Endometrium (tissue), 2 donors: ENCODE results near the gene RAET1E.
"Not testable (repeated sequence)": the region's sequence is repeated elsewhere in the genome, so short reads cannot be mapped to it uniquely, and the experiment has no call there.

Experiments
- FAIRE-seq: peaks from 2 replicates; lab custom pipeline; 2012; peaks lifted over from hg19 to GRCh38; lab: Jason Lieb, UNC
- donor health status: control.
- donor health status: control.

The RAET1E gene

DNA sequence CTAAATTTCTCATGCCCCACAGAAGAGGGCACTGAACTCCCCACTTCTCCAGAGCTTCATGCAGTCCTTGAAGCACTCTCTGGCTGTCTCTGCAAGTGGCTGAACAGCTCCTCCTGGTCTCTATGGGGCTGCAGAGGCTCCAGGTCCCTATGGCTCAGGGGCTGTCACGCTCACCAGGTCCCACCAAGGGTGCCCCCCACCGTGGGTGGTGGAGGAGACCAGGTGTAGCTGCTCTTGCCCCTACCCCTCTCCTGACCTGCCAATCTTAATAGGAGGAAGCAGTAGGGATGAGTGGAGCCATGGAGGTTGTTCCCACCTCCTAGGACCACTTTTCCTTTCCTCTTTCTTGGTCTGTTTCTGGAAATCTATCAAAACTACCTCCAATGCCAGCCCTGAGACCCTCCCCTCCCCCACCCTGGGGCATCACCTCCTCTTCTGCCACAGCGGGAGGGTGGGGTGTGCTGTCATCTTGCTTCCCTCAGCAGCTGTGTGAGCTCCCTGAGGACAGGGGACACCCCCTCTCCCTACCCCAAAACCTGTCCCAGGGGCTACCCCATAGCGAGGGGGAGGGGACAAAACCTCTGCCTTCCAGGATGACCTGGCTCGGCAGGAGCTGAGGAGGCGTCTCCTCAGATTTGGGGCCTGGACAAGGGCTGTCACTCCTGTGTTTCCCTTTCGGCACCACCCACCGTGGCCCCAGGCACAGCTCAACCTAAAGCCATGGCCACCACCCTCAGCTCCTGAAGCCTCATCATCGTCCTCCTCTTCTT, 12.0 kb upstream of the RAET1E start:
- no peak for FAIRE-seq

DNA sequence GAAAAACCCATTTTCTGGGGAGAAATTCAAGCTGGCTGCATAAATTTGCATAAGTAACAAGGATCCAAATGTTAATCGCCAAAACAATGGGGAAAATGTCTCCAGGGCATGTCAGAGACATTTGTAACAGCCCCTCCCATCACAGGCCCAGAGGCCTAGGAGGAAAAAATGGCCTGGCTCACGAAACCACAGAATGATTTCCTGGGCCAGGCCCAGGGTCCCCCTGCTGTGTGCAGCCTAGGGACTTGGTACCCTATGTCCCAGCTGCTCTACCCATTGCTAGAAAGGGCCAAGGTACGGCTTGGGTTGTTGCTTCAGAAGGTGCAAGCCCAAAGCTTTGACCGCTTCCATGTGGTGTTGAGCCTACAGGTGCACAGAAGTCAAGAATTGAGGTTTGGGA, 10.6 kb upstream of the RAET1E start:
- not testable (repeated sequence) for FAIRE-seq

DNA sequence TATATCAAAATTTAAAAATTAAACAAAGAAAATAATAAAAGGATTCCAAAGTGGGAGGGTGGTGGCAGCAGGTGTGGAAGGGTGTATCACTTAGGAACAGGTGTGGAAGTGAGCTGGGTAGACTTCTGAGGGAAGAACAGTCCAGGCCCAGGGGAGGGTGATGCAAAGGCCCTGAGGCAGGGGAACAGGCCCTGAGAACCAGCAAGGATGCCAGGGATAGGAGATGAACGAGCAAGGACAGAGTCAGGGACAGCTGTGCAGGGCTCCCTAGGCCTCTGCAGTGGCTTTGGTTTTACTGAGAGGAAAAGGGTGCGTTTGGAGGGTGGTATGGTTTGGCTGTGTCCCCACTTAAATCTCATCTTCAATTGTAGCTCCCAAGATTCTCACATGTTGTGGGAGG, 9.4 kb upstream of the RAET1E start:
- no peak for FAIRE-seq

DNA sequence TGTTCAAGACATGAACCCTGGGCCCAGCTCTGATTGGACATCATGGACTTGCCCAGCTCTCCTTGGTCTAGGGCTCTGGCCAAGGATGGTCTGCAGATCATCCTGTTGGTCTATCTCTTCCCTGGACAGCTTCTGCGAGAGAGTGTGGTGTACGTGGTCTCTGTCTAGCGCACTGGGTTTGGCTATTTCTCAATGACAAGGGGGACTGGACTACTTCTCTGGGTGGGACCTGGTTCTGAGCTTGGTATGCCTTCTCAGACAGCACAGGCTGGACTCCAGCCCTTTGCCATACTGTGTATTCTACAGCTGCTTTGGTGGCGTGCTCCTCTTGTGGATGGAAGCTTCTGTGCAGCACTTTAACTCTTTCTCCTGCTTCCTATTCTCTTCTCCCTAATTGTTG, 8.5 kb upstream of the RAET1E start:
- FAIRE-seq = no peak

DNA sequence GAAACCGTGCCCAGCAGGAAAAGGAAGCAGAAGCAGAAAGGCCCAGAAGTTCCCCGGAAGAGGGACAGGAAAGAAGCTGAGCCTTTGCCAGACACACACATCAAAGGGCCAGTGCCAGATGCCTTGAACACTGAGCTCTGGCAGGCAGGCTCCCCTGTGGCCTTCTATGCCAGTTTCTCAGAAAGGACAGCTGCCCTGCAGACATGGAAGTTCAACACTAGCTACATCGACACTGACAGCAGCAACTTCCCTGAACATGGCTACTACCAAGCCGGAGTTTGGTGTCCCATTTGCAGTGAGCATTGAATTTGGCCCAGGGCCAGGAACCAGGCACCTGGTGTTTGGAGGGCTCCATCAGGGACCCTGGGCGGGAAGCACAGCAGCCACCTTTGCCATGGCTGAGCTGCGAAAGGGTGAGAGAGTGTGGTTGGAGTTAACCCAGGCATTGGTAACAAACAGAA, 8.0 kb upstream of the RAET1E start:
- FAIRE-seq = no peak

DNA sequence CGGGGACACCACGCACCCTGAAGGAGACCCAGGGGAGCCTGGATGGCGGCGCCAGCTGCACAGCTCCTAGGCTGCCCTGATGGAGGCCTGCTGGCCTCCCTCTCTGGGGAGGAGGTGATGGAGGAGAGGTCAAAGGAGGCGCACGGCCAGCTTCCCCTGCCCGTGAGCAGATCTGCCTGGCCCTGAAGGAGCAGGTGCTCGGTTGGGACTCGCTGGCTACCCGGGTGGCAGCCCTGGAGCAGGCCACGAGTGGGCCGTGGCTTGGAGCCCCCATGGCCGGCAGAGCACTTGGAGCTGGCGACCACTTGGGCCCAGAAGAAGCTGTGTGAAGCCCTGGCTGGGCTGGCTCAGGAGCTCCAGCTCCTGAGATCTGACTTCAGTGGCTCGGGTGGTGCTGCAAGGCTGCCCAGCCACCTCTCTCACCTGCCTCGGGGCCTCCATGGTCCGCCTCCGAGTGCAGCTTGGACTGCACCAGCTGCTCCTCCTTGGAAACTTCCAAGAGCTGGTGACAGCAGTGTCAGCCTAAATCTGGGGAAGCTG, 7.5 kb upstream of the RAET1E start:
- FAIRE-seq = no peak

DNA sequence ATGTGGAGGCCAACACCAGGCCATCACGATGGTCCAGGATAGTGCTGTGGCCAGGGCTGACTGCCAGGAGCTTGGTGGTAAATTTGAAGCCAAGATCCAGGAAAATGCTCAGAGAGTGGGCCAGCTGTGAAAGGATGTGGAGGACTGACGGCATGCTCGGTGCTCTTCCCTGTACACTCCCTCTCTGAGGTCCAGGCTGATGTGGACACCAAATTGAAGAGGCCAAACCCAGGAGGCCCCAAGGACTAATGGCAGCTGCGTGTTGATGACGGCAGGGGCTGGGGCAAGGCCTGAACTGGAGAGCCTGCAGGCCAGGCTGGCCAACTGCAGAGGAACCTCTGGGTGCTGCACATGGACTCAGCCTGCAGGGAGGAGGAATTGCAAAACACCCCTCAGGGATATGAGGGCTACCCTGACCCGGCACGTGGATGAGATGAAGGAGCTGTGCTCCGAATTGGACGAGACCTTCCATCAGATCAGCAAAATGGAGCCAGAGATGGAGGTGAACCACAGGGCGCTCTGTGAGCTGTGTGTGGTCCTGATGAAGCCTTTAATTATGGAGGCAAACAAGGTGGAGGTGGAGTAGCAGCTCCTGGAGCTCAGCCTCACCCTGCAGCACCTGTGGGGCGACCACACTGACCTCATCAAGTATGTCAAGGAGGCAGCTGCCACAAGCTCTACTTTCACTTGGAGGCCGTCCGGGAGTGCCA, 6.9 kb upstream of the RAET1E start:
- no peak for FAIRE-seq

DNA sequence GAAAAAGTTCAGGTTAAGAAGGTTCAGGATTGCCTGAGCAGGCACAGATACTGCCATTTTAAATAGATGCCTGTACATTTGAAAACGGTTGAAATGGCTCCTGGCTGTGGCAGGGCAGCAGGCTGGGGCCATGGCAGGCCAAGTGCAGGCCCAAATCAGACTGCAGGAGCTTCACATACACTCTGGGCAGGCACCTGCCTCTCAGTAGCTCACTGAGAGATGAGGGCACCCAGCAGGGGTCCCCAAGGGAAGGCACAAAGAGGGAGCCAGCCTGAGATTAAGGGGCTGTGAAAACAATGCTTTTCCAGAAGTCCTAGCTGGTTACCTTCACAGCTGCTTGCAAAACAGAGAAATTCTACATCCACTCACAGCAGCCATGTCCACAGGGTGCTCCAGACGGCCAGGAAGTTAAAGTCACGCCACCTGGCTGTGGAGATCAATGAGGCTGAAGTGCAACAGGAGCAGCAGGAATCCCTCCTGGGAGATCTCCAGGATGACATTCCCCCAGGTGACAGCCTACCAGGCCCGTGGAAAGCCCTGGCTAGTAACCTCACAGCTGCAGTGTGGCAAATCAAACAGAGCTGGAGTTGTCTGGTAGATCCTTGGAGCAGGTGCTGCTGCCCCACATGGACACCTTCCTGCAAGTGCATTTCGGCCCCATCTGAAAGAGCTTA, 6.2 kb upstream of the RAET1E start:
- FAIRE-seq = no peak

DNA sequence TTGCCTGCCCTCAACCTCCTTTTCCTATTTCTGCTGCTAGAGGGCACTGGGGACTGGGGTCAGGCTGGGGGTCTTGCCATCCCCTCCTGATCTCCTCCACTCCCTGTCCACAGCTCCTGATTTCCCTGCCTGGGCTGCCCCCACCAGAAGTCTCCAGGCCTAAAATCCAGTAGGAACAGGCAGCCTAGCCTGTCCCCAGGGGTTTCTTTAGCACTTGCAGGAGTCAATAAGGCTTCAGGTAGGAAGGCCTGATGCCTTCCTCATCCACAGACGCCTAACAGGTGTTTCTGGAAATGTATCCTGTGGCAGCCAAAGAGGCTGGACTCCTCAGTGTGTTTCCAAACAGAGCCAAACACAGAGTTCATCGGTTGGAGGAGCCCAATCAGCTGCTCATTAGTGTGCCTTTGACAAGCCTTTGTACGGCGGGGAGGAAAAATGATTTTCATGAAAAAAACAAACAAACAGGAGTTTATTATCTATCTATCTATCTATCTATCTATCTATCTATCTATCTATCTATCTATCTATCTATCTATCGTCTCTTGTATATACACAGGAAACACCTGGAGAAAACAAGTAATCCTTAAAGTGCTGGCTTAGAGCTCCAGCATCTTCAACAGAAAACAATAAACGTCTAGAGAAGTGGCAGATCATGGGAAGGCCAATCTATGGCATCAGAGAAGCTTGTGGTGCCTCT, 3.7 kb upstream of the RAET1E start:
- FAIRE-seq = no peak

DNA sequence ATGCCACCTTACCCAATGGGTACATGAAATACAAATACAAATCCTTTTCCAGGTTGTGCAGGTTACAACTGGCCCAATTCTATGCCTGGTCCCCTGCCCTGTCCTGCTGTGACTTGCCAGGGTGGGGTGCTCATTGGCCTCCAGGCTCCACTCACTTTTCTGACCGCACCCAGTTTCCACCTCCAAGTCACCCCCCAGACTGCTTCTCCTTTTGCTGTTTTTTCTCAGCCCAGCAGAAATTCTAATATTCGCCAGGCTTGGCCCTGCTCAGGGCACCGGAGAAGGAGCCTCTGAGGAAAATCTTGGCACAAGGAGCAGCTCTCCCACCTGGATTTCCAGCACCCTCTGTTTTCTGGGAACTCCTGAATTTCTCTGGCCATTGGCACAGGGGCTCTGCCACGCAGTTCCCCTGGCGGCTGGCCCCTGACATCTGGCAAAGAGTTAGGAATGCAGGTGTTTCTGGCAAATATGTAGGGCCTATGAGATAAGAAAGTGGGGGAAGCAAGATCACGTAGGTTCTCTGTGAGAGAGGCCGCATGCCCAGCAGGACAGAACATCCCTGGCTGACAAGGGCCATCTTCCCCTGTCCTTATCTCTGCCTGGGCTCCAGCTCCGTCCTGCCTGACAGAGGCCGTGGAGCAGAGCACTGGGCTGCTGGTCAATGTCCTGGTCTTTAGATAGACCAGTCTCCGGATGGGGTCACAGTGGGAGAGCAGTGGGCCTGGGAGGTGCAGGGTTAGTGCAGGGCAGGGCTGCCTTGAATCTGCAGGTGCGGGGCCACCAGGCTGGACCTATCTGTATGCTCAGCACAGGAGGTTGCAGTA, 2.9 kb upstream of the RAET1E start:
- no peak for FAIRE-seq

DNA sequence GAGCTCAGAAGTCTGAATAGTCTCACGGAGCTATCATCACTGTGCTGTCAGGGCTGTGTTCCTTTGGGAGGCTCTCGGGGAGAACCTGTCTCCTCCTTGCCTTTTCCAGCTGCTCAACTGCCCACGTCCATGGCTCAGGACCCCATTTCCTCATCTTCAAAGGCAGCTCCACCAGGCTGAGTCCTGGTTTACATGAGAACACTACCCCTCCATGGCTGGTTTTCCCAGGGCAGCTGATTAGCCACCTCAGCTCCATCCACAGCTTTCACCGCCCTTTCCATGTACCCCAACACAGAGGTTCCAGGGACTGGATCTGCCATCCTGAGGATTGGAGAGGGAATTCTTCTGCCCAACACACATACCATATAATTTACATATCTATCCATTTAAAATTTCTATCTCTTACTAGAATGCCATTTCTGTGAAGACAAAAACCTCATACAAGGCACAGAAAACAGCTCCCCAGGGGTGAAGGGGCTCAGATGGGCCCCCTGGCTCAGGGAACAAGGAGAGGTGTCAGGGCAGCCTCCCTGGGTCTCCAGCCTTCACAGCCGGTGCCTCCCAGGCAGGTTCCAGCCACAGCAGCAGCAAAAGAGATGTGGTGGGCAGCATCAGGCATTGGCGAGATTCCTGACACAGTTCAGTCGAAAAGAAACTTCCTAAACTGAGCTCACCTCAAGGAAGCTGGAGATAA, 2.2 kb upstream of the RAET1E start:
- FAIRE-seq = no peak

DNA sequence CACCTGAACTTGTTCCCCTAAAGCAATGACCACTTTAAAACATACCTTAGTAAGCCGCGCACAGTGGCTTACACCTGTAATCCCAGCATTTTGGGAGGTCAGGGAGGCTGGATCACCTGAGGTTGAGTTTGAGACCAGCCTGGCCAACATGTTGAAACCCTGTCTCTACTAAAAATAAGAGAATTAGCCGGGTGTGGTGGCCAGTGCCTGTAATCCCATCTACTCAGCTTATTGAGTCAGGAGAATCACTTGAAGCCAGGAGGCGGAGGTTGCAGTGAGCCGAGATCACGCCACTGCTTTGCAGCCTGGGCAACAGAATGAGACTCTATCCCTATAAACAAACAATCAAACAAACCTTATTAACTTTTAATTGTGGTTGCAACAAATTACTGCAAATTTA, 1.6 kb upstream of the RAET1E start:
- no peak for FAIRE-seq

DNA sequence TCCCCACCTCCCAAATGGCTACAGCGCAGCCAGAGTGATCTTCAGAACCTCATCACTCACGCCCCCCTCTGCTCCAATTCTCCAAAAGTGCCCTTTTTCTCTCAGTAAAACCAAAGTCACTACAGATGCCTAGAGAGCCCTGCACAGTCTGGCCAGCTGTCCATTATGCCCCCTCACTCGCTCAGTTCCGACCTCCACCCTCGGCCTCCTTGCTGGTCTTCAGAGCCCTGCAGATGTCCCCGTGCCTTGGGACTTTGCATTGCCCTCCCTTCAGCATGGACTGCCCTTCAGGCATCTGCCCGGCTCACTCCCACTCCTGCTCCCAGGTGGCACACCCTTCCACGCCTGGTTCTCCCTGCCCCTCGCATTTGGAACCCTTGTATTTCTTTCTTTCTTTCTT, 1.1 kb upstream of the RAET1E start:
- FAIRE-seq = no peak

DNA sequence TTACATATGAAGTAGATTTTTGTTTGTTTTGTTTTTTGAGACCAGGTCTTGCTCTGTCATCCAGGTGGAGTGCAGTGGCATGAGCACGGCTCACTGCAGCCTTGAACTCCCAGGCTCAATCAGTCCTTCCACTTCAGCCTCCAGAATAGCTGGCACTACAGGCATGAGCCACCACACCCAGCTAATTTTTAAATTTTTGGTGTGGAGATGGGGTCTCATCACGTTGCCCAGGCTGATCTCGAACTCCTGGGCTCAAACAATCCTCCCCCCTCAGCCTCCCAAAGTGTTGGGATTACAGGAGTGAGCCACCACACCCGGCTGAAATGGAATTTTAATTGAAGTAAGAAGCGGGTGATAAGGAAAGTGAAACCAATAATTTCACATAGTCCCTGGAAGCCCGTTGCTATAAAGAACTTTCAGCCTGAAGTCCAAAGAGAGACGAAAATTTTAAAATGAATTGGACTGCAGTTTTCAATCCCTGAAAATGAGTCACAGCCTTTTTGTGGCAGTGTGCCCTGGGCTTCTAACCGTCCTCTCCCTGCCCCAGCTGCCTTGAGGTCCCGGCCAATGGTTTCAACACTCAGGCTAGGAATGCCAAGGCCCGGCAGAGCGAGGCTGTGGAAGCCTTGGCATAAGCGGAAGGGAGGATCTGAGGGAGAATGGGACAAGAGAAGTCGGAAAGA, 757 bp downstream of the RAET1E start:
- no peak for FAIRE-seq

DNA sequence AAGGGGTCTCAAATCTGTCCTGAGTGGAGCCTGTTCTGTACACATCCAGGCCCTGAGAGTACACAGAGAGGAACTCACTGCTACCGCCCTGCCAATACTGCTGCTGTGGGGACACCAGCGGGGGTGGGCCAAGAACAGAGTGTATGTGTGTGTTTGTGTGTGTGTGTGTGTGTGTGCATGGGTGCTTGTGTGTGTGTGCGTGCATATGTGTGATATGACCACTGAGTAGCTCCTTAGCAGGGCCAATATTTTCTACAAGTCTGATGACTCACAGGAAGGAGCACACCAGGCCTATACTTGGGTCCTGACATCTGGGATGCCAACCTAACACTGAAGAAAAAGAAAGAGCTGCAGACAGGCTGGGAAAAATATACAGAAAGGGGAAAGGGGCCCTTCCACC, 1.4 kb downstream of the RAET1E start:
- FAIRE-seq = no peak

DNA sequence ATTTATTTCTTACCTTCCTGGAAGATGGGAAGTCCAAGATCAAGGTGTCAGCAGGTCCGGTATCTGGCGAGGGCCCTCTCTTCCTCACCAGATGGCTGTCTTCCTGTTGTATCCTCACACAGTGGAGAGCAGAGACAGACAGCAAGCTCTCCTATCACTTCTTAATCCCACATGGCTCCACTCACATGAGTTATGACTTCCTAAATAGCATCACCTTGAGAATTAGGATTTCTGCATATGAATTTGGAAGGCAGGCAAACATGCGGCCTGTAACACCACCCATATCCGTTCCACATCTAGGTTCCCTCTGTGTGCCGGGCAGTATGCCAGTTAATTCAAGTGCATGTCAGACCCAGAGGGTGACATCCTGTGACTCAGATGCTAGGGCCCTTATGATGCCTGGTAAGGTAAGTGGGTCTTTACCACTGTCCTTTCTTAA, 2.1 kb downstream of the RAET1E start:
- no peak for FAIRE-seq

DNA sequence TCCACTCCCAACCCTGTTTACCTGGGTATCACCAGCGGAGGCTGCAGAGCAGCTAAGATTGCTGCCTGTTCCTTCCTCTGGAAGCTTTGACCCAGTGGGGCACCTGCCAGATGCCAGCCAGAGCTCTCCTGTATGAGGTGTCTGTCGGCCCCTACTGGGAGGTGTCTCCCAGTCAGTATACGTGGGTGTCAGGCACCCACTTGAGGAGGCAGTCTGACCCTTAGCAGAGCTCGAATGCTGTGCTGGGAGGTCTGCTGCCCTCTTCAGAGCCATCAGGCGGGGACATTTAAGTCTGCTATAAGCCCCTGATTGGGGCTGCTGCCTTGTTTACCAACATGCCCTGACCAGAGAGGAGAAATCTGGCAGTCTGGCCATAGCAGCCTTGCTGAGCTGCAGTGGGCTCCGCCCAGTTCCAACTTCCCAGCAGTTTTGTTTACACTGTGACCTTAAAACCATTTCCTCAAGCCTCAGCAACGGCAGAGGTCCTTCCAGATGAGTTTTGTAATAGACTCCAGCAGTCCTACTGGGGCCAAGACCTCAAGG, 2.8 kb downstream of the RAET1E start:
- FAIRE-seq = no peak

DNA sequence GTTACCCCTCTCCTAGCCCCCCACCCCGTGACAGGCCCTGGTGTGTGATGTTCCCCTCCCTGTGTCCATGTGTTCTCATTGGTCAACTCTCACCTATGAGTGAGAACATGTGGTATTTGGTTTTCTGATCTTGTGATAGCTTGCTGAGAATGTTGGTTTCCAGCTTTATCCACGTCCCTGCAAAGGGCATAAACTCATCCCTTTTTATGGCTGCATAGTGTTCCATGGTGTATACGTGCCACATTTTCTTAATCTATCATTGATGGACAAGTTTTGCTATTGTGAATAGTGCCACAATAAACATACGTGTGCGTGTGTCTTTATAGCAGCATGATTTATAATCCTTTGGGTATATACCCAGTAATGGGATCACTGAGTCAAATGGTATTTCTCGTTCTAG, 6.0 kb downstream of the RAET1E start:
- not testable (repeated sequence) for FAIRE-seq

DNA sequence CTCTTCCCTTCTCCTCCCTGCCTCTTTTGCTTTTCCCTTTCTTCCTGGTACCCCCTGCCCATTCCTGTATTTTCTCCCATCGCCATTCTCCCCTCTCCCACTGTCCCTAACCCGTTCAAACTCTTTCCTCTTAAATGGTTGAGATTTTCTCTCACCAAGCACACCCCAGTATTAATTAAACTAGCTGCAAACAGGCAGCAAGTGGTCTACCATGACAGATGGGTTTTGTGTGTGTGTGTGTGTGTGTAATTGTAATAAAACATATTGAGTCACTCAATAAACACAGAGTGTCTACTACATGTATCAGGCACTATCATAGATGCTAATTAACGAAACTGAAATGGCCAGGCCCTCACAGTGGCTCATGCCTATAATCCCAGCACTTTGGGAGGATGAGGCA, 6.7 kb downstream of the RAET1E start:
- no peak for FAIRE-seq

DNA sequence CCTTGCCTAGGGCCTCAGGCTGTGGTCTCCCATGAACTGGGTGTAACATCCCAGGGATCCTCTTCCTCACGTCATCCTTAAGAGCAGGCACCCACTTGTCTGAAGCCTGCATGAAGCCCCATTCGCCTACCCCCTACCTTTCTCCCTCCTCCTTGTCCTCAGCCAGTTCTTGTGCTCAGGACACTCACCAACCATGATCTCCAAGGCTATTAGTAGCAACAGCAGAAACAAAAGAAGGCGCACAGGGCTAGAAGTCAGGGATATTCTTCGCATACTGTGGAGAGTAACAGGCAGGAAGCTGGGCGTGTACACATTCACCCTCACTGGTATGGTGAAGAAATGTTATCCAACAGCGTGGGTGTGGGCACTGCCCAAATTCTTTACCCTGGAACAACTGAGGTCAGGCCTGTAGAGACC, 7.3 kb downstream of the RAET1E start:
- FAIRE-seq = no peak
